Left lung (tissue), 10 donors: ENCODE results near the gene ANKRD12. TPM values are rescaled to one million over a fixed set of nuclear protein-coding genes. Genes with fewer than 3 reads are reported as not detected.
A peak's percentile ranks its signal among the peaks of the same experiment; 100 is the strongest.

ENCODE experiments used
- ATAC-seq: fragments of 200-7000 bp; cut with Tn5 transposase; one replicate; pipeline ENCODE4 v1.9.1; 2020; ENCODE audit warnings: moderate library complexity
- DNase-seq, 4 donors: peaks; one replicate each; pipeline ENCODE4 v3.0.0-alpha.2; 2013 to 2020
- H3K27ac ChIP-seq, 2 donors: fragments of 200-600 bp; sonication (generic) in 1 of 2; one replicate each; pipeline versions ENCODE4 v1.5.0 to v1.8.0; 2020 to 2021
- H3K27me3 ChIP-seq, 2 donors: fragments of 200-600 bp; sonication (generic) in 1 of 2; one replicate each; pipeline versions ENCODE4 v1.5.0 to v1.8.0; 2020 to 2021
- H3K36me3 ChIP-seq, 2 donors: fragments of 200-600 bp; sonication (generic) in 1 of 2; one replicate each; pipeline versions ENCODE4 v1.5.0 to v1.8.0; 2020 to 2021
- H3K4me1 ChIP-seq, 2 donors: fragments of 200-600 bp; one replicate each; pipeline ENCODE4 v1.8.0; 2021
- H3K4me3 ChIP-seq, 2 donors: fragments of 200-600 bp; sonication (generic) in 1 of 2; one replicate each; pipeline versions ENCODE4 v1.5.0 to v1.8.0; 2020 to 2021; ENCODE audit warnings: mild to moderate bottlenecking in 1 of 2
- H3K9me3 ChIP-seq, 2 donors: fragments of 200-600 bp; sonication (generic) in 1 of 2; one replicate each; pipeline versions ENCODE4 v1.5.0 to v1.8.0; 2020 to 2021
- CTCF ChIP-seq, 2 donors: fragments of 200-600 bp; sonication (generic) in 1 of 2; IDR thresholded peaks; one replicate each; pipeline versions ENCODE4 v1.5.0 to v1.8.0; 2021; ENCODE audit warnings: antibody characterized with exemption in 2 of 2
- intact Hi-C, 2 donors: fragments of 100-400 bp; cut with DNase I; formaldehyde crosslinking; loops; one replicate each; pipeline versions ENCODE4 v1.11.2 to v1.14.2; 2022
- polyA plus RNA-seq, 6 donors: library from polyadenylated mRNA; unstranded; fragments of 120-200 nt; gene quantifications; one replicate each; pipeline ENCODE4 v1.2.1, GENCODE V29; 2013; ENCODE audit not compliant: insufficient read length in 6 of 6
- total RNA-seq, 2 donors: library from RNA; stranded (reverse); fragmentation: NEBNext Ultra II Directional; extraction: Animal tissue kit (Norgen Biotek cat#: 25700); gene quantifications; one replicate each; pipeline ENCODE4 v1.2.1, GENCODE V29; 2021
- donor health status: DM: no; HTN: yes; CAD: no.
- donor health status: DM: no; HTN: no; CAD: no.

Gene ANKRD12
- total and polyA plus RNA-seq, 8 donors, result 20.0 to 64.3 (median 31.4) TPM

- peak; percentile 26 for ATAC-seq
- no peak for TF ChIP-seq CTCF (IDR thresholded peaks at IDR 0.05)
- Histone ChIP-seq H3K27ac (peak overlapping the region in 1 of 2 donors; percentile 45), H3K27me3 (no peaks in the 10 kb centered on the region), H3K36me3 (no peaks in the 10 kb centered on the region), H3K9me3 (no peaks in the 10 kb centered on the region), H3K4me3 (no peak overlapping the region), H3K4me1 (peaks cover 6 to 58% of the 10 kb centered on the region in 2 donors)
- DNase-seq, result no peak
- intact Hi-C loops, result no loop called here
These were observed 36.0 kb downstream of the ANKRD12 start for GRCh38 chr18:9172506-9173127.

- no peak for ATAC-seq
- TF ChIP-seq CTCF (IDR thresholded peaks at IDR 0.05), result no peak
- intact Hi-C loops, result no loop called here
- H3K4me3 ChIP-seq, result no peak overlapping the region
- no peaks in the 10 kb centered on the region for H3K9me3 ChIP-seq
- no peaks in the 10 kb centered on the region for H3K36me3 ChIP-seq
- peak overlapping the region in 1 of 2 donors; percentile 45 for H3K27ac ChIP-seq
- no peaks in the 10 kb centered on the region for H3K27me3 ChIP-seq
- H3K4me1 ChIP-seq, result peaks cover 6 to 68% of the 10 kb centered on the region in 2 donors
- no peak for DNase-seq
These were observed 37.2 kb downstream of the ANKRD12 start for GRCh38 chr18:9173770-9174233.

- peak; percentile 22 for ATAC-seq
- Histone ChIP-seq H3K9me3 (no peaks in the 10 kb centered on the region), H3K27me3 (no peaks in the 10 kb centered on the region), H3K4me3 (no peak overlapping the region), H3K4me1 (peaks cover 6 to 68% of the 10 kb centered on the region in 2 donors), H3K36me3 (no peaks in the 10 kb centered on the region), H3K27ac (peak overlapping the region in 1 of 2 donors; percentile 45)
- intact Hi-C loops, result no loop called here
- TF ChIP-seq CTCF (IDR thresholded peaks at IDR 0.05), result no peak
- DNase-seq, result no peak
These were observed 37.7 kb downstream of the ANKRD12 start for GRCh38 chr18:9174302-9174701.

- DNase-seq (no peak), ATAC-seq (no peak)
- intact Hi-C loops, result no loop called here
- peaks cover 6 to 71% of the 10 kb centered on the region in 2 donors for H3K4me1 ChIP-seq
- TF ChIP-seq CTCF (IDR thresholded peaks at IDR 0.05), result no peak
- H3K27ac ChIP-seq, result no peak overlapping the region
- H3K27me3 ChIP-seq, result no peaks in the 10 kb centered on the region
- no peaks in the 10 kb centered on the region for H3K36me3 ChIP-seq
- H3K9me3 ChIP-seq, result no peaks in the 10 kb centered on the region
- H3K4me3 ChIP-seq, result no peak overlapping the region
These were observed 38.5 kb downstream of the ANKRD12 start for GRCh38 chr18:9175115-9175514.

GRCh38 chr18:9177031-9177430, 40.5 kb downstream of the ANKRD12 start:
- Histone ChIP-seq H3K27me3 (no peaks in the 10 kb centered on the region), H3K27ac (no peak overlapping the region), H3K9me3 (no peaks in the 10 kb centered on the region), H3K4me3 (no peak overlapping the region), H3K36me3 (no peaks in the 10 kb centered on the region), H3K4me1 (peaks cover 6 to 78% of the 10 kb centered on the region in 2 donors)
- DNase-seq (no peak), ATAC-seq (peak; percentile 92)
- no peak for TF ChIP-seq CTCF (IDR thresholded peaks at IDR 0.05)
- intact Hi-C loops, result no loop called here
